GM18951 (cell line): ENCODE measurements around the gene FSD1L.
"Not testable (repeated sequence)": the region's sequence is repeated elsewhere in the genome, so short reads cannot be mapped to it uniquely, and the experiment has no call there.

Experiments
- POLR2A ChIP-seq: IDR thresholded peaks from 4 replicates; pipeline ENCODE4 v1.6.1; 2011; ENCODE audit warnings: mild to moderate bottlenecking; ENCODE audit not compliant: insufficient read length, insufficient read depth; ENCODE audit errors: extremely low read depth
- in situ Hi-C: fragments of 300-500 bp; cut with MboI; formaldehyde crosslinking; loops from one replicate; pipeline ENCODE4 v1.12.0; 2022; ENCODE audit warnings: low sequenced_read_pairs, mixed read lengths, inconsistent platforms; ENCODE audit not compliant: unreplicated experiment

FSD1L gene

GRCh38 chr9:105508530-105508929, 60.7 kb downstream of the FSD1L start:
- no peak for TF ChIP-seq POLR2A
- in situ Hi-C loops: no loop called here

- in situ Hi-C loops: no loop called here
These were observed 62.2 kb downstream of the FSD1L start for GRCh38 chr9:105510024-105510423.

GRCh38 chr9:105511446-105511845, 63.6 kb downstream of the FSD1L start:
- in situ Hi-C loops: no loop called here

More at GRCh38 chr9:105510024-105510423, 62.2 kb downstream of the FSD1L start:
- TF ChIP-seq POLR2A: no peak

GRCh38 chr9:105515811-105516413, 68.1 kb downstream of the FSD1L start:
- in situ Hi-C loops: no loop called here
- TF ChIP-seq POLR2A: no peak

More at GRCh38 chr9:105511446-105511845, 63.6 kb downstream of the FSD1L start:
- TF ChIP-seq POLR2A: no peak

GRCh38 chr9:105519710-105520369, 72.0 kb downstream of the FSD1L start:
- in situ Hi-C loops: not testable (repeated sequence)

GRCh38 chr9:105520992-105521391, 73.2 kb downstream of the FSD1L start:
- in situ Hi-C loops: not testable (repeated sequence)

- in situ Hi-C loops: not testable (repeated sequence)
These were observed 75.0 kb downstream of the FSD1L start for GRCh38 chr9:105522618-105523385.

GRCh38 chr9:105531530-105531929, 83.7 kb downstream of the FSD1L start:
- in situ Hi-C loops: no loop called here
- TF ChIP-seq POLR2A: no peak

GRCh38 chr9:105535920-105536668, 88.3 kb downstream of the FSD1L start:
- no peak for TF ChIP-seq POLR2A
- in situ Hi-C loops: no loop called here

GRCh38 chr9:105539452-105539851, 91.6 kb downstream of the FSD1L start:
- TF ChIP-seq POLR2A: no peak
- in situ Hi-C loops: no loop called here

GRCh38 chr9:105541838-105542237, 94.0 kb downstream of the FSD1L start:
- in situ Hi-C loops: no loop called here

GRCh38 chr9:105554042-105554441, 106.2 kb downstream of the FSD1L start:
- in situ Hi-C loops: no loop called here

More at GRCh38 chr9:105541838-105542237, 94.0 kb downstream of the FSD1L start:
- TF ChIP-seq POLR2A: no peak

More at GRCh38 chr9:105554042-105554441, 106.2 kb downstream of the FSD1L start:
- peak; percentile 4 for TF ChIP-seq POLR2A
